ENCODE results near the gene MLH3.

MLH3 gene

GRCh38 chr14:75064205-75064567 lies 12.9 kb upstream of the MLH3 start:
- no peak for DNase-seq

- peak; percentile 81 for DNase-seq
Observed at GRCh38 chr14:75063491-75064204, 12.4 kb upstream of the MLH3 start, which contains the start of gene ACYP1. Gene ACYP1 (minus strand): TSS chr14:75064024. CDS start chr14:75063553, 471 bp downstream.

- no peak for DNase-seq
Observed at GRCh38 chr14:75063013-75063412, 11.7 kb upstream of the MLH3 start.

DNA sequence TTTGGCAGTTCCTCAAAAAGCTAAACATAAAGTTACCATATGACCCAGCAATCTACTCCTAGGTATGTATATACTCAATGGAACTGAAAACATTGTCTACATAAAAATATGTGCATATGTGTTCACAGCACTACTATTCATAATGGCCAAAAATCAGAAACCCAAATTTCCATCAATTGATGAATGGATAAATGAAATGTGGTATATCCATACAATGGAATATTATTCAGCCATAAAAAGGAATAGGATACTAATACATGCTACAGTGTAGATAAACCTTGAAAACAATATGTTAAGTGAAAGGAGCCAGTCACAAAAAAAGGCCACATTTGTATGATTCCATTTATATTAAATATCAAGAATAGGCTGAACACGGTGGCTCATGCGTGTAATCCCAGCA lies 9.2 kb upstream of the MLH3 start:
- no peak for DNase-seq

DNA sequence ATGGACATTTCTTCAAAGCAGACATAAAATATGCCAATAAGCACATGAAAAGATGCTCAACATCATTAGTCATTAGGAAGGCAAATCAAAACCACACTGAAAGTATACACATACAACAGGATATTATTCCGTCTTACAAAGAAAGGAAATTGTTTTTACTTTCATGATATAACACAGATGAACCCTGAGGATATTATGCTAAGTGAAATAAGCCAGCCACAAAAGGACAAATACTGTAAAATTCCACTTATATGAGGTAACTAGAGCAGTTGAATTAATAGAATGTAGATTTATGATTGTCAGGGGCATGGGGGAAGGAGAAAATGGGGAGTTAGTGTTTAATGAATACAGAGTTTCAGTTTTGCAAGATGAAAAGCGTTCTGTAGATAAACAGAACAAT lies 8.4 kb upstream of the MLH3 start:
- DNase-seq, result no peak

- DNase-seq, result no peak
Observed at GRCh38 chr14:75054421-75054820, 3.2 kb upstream of the MLH3 start.

- DNase-seq, result no peak
Observed at GRCh38 chr14:75053396-75054291, 2.4 kb upstream of the MLH3 start.

DNA sequence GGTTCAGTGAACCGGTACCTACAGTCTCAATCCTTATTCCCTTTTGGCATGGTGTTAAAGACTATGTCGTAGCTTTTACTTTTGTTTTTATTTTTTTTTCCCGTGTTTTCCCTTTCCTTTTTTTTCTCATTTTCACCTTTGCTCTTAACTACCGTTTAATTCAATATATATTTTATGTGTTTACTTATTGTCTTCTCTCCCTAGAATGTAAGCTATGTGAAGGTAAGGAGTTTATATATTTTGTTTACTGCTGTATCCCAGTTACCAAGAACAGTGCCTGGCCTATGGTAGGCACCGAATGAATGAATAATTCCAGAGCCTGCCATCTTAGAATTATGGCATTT lies 261 bp upstream of the MLH3 start:
- no peak for DNase-seq

DNA sequence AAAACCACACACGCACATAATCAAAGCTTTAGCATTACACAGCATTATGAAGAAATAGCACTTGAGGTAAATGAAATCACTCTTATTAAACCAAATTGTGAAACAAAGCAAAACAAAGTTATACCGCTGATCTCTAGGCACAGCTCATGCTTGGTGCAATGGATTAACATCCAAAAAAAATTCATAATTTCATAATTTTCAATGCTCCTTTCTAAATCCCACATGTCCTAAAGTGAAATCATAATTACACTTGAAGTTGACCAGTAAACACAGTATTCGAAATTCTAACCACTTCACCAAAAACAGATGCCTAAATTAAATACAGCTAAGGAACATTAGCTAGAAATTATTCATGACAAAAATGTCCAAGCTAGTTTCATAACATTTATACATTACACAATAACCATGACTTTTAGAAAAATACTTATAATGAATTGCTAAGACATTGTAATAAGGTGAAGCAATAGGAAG lies 1.5 kb downstream of the MLH3 start:
- DNase-seq, result no peak

DNA sequence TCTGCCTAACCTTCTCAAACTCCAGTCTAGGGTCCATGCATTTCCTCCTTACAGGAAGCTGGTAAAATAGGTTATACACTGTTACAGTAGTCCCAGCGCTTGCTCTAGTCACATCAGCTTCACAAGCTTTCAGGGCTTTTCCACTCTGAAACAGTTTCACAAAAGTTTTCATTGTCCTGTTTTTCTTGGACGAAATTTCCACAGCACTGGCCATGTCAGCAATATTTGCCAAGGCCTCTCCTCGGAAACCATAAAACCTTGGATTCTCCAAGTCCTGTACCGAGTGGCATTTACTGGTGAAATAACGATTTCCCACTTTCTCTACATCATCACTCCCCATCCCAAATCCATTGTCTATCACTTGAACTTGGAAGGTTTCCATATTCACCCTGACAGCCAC lies 2.1 kb downstream of the MLH3 start:
- DNase-seq, result no peak

DNA sequence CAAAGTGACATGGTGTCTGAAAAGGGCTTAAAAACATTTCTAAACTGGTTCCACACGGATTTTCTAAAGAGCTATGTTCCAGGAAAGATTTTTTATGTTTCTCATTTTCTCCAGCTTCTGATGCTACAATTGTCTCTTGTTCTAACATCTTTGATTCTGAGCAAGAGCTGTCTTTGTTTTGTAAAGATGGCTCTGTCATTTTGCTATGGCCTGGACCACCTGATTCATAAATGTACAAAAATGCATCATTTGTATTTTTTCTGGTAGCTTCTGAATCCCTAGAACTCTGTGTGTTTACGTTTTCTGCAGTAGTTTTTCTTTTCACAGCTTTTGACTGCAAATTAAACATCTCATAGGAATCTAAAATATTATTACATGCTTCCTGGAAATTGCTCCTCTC lies 3.2 kb downstream of the MLH3 start:
- no peak for DNase-seq

DNA sequence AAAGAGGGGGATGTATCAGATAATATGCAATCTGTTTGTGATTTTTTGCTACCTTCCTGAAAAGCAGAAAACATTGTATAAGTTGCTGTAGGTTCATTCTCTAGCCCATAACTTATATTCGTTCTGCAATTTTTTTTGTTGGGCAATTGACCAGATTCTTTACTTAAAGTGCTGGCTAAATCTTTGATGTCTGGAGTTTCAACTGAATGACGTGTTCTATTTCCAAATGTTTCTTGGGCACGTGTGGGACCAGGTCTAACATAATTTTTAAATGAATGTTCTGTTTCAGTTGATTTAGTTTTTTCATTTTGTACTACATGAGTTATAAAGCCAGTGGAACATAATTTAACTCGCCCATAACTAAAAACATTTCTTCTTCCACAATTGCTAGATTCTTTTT lies 3.8 kb downstream of the MLH3 start:
- DNase-seq, result no peak

DNA sequence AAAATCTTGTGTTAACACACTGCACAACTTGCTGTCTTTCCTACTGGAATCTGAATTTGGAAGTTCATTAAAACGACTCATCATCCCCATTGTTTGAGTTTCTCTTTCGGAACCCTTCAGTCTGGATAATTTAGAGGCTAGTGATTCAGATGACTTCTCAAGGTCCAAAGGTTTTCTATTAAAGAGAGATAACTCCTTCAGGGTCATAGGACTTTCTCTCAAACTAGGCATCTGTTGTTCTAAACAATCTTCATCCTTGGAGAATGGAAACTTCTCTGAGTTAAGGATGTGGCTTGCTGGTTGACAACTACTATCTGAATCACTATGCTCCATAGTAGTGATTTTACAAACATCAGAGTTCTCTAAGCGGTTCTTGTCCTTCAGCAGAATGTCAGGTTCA lies 4.4 kb downstream of the MLH3 start:
- DNase-seq, result no peak

GRCh38 chr14:75046275-75046674 lies 5.0 kb downstream of the MLH3 start:
- no peak for DNase-seq

DNA sequence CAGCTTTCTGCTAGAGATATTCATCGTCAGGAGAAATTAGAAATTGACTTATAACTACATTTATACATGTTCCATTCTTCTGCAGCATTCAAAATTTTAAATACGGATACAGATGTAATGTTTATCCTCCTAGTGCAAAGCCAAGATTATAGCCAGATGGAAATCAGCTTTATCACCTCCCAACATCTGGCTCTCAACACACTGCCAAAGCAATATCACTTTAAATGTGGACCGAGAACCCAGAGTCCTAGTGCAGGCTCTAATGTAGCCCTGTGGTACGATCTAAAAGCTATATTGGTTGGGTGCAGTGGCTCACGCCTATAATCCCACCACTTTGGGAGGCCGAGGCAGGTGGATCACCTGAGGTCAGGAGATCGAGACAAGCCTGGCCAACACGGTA lies 6.5 kb downstream of the MLH3 start:
- no peak for DNase-seq

GRCh38 chr14:75044322-75044721 lies 6.9 kb downstream of the MLH3 start:
- DNase-seq, result no peak

GRCh38 chr14:75042035-75042434 lies 9.2 kb downstream of the MLH3 start:
- DNase-seq, result no peak

DNA sequence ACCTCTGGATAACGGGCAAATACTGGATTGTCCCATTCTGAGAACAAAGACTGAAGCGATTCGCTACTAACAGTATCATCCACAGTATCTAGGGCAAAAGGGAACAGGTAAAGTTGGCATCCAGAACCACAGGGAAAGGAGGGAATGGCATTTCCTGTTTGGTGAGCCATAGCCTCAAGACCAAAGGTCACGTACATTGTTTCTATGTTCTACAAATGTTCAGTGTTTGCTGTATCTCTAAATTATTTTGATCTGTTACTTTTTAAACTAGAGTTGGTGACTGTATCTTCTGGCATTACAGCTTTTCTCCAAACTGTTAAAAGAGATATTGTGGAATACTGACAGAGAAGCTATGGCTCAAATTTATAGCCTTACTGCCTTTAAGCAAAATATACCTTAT lies 9.7 kb downstream of the MLH3 start:
- no peak for DNase-seq

GRCh38 chr14:75040959-75041358 lies 10.3 kb downstream of the MLH3 start:
- no peak for DNase-seq

GRCh38 chr14:75040507-75040906 lies 10.8 kb downstream of the MLH3 start:
- DNase-seq, result no peak

DNA sequence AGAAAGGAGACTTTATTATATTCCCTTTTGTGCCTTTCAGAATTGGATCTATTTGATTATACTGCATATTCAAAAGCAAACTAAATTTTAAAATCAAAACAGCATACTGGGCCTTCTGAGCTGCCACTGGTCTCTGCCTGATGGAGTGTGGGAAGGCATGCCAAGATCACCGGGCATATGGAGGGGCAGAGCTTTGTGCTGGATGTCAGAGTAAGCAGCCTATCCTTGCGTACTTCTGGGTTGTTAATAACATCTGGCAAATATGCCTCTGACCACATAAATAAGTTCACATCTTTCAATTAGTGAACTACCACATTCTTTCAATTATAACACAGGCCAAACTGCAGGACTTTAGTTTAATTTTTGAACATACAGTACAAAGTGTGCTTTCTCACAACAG lies 18.3 kb downstream of the MLH3 start:
- no peak for DNase-seq

DNA sequence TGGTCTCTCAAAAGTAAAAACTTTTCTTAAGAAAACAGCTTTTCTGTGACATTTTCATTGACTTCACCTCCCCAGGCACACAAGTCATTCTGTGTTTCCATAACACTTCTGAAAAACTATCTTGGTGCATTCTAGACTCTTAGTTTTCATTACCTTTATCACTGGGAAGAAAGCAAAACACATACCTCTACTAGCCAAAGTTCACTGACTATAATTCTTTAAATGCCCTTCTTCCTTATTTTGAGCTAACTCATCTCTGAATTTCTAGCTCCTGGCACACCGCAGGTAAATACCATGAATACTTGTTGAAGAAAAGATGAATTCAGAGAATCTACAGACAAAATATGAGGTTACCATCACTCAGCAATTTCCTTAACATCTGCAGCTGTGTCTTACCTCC lies 21.1 kb downstream of the MLH3 start:
- DNase-seq, result no peak

DNA sequence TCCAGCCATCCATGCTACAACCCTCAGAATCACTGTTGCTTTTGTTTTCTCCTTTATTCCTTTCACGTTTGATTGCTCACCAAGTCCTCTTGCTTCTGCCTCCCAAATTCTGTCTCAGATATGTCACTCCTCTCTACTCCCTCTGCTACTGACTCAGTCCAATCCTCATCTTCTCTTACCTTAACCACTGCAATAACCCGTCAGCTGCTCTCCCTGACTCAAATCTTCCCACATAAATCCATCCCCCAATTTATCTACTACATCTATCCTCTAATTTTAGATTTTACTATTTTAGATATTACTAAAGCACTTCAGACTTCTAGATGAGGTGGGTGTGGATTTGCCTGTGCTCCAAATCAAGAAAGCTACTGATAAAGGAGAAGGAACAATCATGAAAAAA lies 25.4 kb downstream of the MLH3 start:
- DNase-seq, result no peak

GRCh38 chr14:75025082-75025481 lies 26.2 kb downstream of the MLH3 start:
- no peak for DNase-seq

- DNase-seq, result no peak
Observed at GRCh38 chr14:75023108-75023507, 28.2 kb downstream of the MLH3 start.

Measured in NCI-H1417 treated with DMSO at 0.1 percent for 48 hours (cell line).